GM18526 (cell line): ENCODE data around the gene NELFCD.

Experiments used
- POLR2A ChIP-seq: IDR thresholded peaks from 3 replicates; pipeline ENCODE4 v1.6.1; 2011; ENCODE audit not compliant: insufficient read length; ENCODE audit errors: extremely low read depth

NELFCD gene

GRCh38 chr20:59010321-59010994, 29.4 kb downstream of the NELFCD start:
- no peak for TF ChIP-seq POLR2A

- no peak for TF ChIP-seq POLR2A
Measured at GRCh38 chr20:59010995-59011873, 30.2 kb downstream of the NELFCD start.

GRCh38 chr20:59013031-59013951, 32.2 kb downstream of the NELFCD start:
- TF ChIP-seq POLR2A: no peak

GRCh38 chr20:59013959-59014608, 33.0 kb downstream of the NELFCD start:
- no peak for TF ChIP-seq POLR2A

- TF ChIP-seq POLR2A: no peak
Measured at GRCh38 chr20:59014680-59015389, 33.8 kb downstream of the NELFCD start.

GRCh38 chr20:59015411-59015810, 34.4 kb downstream of the NELFCD start:
- no peak for TF ChIP-seq POLR2A

- no peak for TF ChIP-seq POLR2A
Measured at GRCh38 chr20:59015812-59016711, 35.0 kb downstream of the NELFCD start.

- TF ChIP-seq POLR2A: no peak
Measured at GRCh38 chr20:59016795-59017492, 35.9 kb downstream of the NELFCD start.

GRCh38 chr20:59017493-59018231, 36.6 kb downstream of the NELFCD start:
- TF ChIP-seq POLR2A: no peak

GRCh38 chr20:59018817-59019216, 37.8 kb downstream of the NELFCD start:
- TF ChIP-seq POLR2A: no peak

- TF ChIP-seq POLR2A: no peak
Measured at GRCh38 chr20:59019217-59019616, 38.2 kb downstream of the NELFCD start, which contains the start of gene TUBB1. Gene TUBB1, plus strand, starts transcription at chr20:59019429. Its CDS starts 94 bp downstream, at chr20:59019523.
